Endodermal cell (in vitro differentiated cells): Measurements from ENCODE around the gene RNF150. TPM values are rescaled to one million over a fixed set of nuclear protein-coding genes. Genes with fewer than 3 reads are reported as not detected.

Experiments used
- DNase-seq: peaks from one replicate; pipeline ENCODE4 v3.0.0-alpha.2; 2017
- H3K27ac ChIP-seq: 2 replicates; pipeline ENCODE4 v1.5.1; 2013; ENCODE audit warnings: mild to moderate bottlenecking, low read depth, low read length, moderate library complexity
- H3K27me3 ChIP-seq: 2 replicates; pipeline ENCODE4 v1.6.1; 2013; ENCODE audit warnings: mild to moderate bottlenecking, low read length, moderate library complexity; ENCODE audit not compliant: insufficient read depth, control insufficient read depth, poor library complexity, severe bottlenecking
- H3K36me3 ChIP-seq: 2 replicates; pipeline ENCODE4 v1.7.0; 2013; ENCODE audit warnings: mild to moderate bottlenecking, low read length, moderate library complexity; ENCODE audit not compliant: control insufficient read depth, insufficient read depth
- H3K4me1 ChIP-seq: one replicate; pipeline ENCODE4 v1.7.0; 2013; ENCODE audit warnings: low read length; ENCODE audit not compliant: control insufficient read depth, insufficient read depth
- H3K4me3 ChIP-seq: 2 replicates; pipeline ENCODE4 v1.5.1; 2013; ENCODE audit warnings: mild to moderate bottlenecking, low read length, moderate library complexity
- H3K9ac ChIP-seq: 2 replicates; pipeline ENCODE4 v1.6.1; 2013; ENCODE audit warnings: mild to moderate bottlenecking, low read length, moderate library complexity; ENCODE audit not compliant: poor library complexity, severe bottlenecking; ENCODE audit errors: extremely low read depth
- H3K9me3 ChIP-seq: 2 replicates; pipeline ENCODE4 v1.6.1; 2013; ENCODE audit warnings: mild to moderate bottlenecking, low read length, moderate library complexity; ENCODE audit not compliant: control insufficient read depth
- H3K27ac Mint-ChIP-seq: 2 replicates; pipeline ENCODE4 v1.8.0; 2020; ENCODE audit warnings: mixed read lengths
- H3K27me3 Mint-ChIP-seq: 2 replicates; pipeline ENCODE4 v1.8.0; 2021; ENCODE audit warnings: mild to moderate bottlenecking, mixed read lengths; ENCODE audit not compliant: insufficient read depth
- H3K36me3 Mint-ChIP-seq: 2 replicates; pipeline ENCODE4 v1.8.0; 2020; ENCODE audit warnings: low read depth, mixed read lengths
- H3K4me1 Mint-ChIP-seq: 2 replicates; pipeline ENCODE4 v1.8.0; 2020; ENCODE audit warnings: mixed read lengths
- H3K4me3 Mint-ChIP-seq: 2 replicates; pipeline ENCODE4 v1.8.0; 2020; ENCODE audit warnings: mild to moderate bottlenecking, moderate library complexity, mixed read lengths
- H3K9me3 Mint-ChIP-seq: 2 replicates; pipeline ENCODE4 v1.8.0; 2020; ENCODE audit warnings: mild to moderate bottlenecking, mixed read lengths
- whole genome bisulfite sequencing, 2 experiments: methylation state at CpG; one replicate each; pipeline versions ENCODE4 v1.1.5 to v1.1.7; 2013; ENCODE audit warnings: missing lambda C conversion rate in 2 of 2, mixed read lengths in 1 of 2; ENCODE audit not compliant: insufficient coverage in 1 of 2, insufficient read length in 1 of 2; 5-methylcytosine and 5-hydroxymethylcytosine counted together
- total RNA-seq, 2 donors: library from RNA; stranded (reverse); fragmentation: NEBNext Ultra II Directional in 1 of 2; extraction: Animal tissue kit (Norgen Biotek cat#: 25700) in 1 of 2; gene quantifications; 2 replicates in 1 of 2; 3 replicates in 1 of 2; pipeline ENCODE4 v1.2.1, GENCODE V29; 2021
- TF ChIP-seq, protein P1 (sequence below): fragments of 200-600 bp; sonication (generic); conservative IDR thresholded peaks from 2 replicates; pipeline ENCODE4 v1.5.0; 2021; ENCODE audit warnings: antibody characterized with exemption, mild to moderate bottlenecking

The RNF150 gene
- total RNA-seq, 2 donors from 2014 or later = 8.2 to 10.4 TPM

GRCh38 chr4:140930557-140930956 lies 202.7 kb downstream of the RNF150 start:
- WGBS, 2 experiments = 92 to 94% methylated on average over 7 of the region's 7 CpGs

DNA sequence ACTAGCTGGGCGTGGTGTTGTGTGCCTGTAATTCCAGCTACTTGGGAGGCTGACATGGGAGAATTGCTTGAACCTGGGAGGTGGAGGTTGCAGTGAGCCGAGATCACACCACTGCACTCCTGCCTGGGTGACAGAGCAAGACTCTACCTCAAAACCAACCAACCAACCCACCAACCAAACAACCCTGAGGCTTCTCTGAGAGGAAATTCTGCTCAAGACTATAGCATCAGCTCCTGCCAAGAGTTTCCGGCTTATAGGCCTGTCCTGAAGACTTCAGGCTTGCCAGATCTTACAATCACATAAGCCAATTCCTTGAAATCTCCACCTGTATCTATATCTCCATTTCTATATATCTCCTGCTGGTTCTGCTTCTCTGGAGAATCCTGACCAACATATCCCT lies 203.3 kb downstream of the RNF150 start:
- no peak overlapping the region for H3K27ac Mint-ChIP-seq
- H3K9me3 Mint-ChIP-seq = no peaks in the 10 kb centered on the region
- DNase-seq = no peak
- H3K9ac ChIP-seq = no peak overlapping the region
- H3K9me3 ChIP-seq = peaks cover 4% of the 10 kb centered on the region
- no peaks in the 10 kb centered on the region for H3K4me1 ChIP-seq
- no peak overlapping the region for H3K4me3 Mint-ChIP-seq
- H3K27me3 ChIP-seq = peaks cover 7% of the 10 kb centered on the region
- 90 to 94% methylated on average over 2 to 3 of the region's 3 CpGs for WGBS, 2 experiments
- H3K4me1 Mint-ChIP-seq = peaks cover 9% of the 10 kb centered on the region
- TF ChIP-seq, protein P1, sequence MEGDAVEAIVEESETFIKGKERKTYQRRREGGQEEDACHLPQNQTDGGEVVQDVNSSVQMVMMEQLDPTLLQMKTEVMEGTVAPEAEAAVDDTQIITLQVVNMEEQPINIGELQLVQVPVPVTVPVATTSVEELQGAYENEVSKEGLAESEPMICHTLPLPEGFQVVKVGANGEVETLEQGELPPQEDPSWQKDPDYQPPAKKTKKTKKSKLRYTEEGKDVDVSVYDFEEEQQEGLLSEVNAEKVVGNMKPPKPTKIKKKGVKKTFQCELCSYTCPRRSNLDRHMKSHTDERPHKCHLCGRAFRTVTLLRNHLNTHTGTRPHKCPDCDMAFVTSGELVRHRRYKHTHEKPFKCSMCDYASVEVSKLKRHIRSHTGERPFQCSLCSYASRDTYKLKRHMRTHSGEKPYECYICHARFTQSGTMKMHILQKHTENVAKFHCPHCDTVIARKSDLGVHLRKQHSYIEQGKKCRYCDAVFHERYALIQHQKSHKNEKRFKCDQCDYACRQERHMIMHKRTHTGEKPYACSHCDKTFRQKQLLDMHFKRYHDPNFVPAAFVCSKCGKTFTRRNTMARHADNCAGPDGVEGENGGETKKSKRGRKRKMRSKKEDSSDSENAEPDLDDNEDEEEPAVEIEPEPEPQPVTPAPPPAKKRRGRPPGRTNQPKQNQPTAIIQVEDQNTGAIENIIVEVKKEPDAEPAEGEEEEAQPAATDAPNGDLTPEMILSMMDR = no peak
- H3K36me3 ChIP-seq = no peaks in the 10 kb centered on the region
- H3K27me3 Mint-ChIP-seq = no peaks in the 10 kb centered on the region
- H3K4me3 ChIP-seq = no peak overlapping the region
- H3K27ac ChIP-seq = no peak overlapping the region
- H3K36me3 Mint-ChIP-seq = no peaks in the 10 kb centered on the region

More at GRCh38 chr4:140930557-140930956, 202.7 kb downstream of the RNF150 start:
- TF ChIP-seq, protein P1 = no peak
- Mint-ChIP-seq H3K9me3 (no peaks in the 10 kb centered on the region), H3K27ac (no peak overlapping the region), H3K4me1 (peaks cover 9% of the 10 kb centered on the region), H3K27me3 (no peaks in the 10 kb centered on the region), H3K4me3 (no peak overlapping the region), H3K36me3 (no peaks in the 10 kb centered on the region)
- Histone ChIP-seq H3K27ac (no peak overlapping the region), H3K27me3 (peaks cover 12% of the 10 kb centered on the region), H3K4me3 (no peak overlapping the region), H3K9ac (no peak overlapping the region), H3K9me3 (peaks cover 4% of the 10 kb centered on the region), H3K4me1 (no peaks in the 10 kb centered on the region), H3K36me3 (no peaks in the 10 kb centered on the region)
- no peak for DNase-seq

- H3K9ac ChIP-seq = no peak overlapping the region
- no peak overlapping the region for H3K4me3 ChIP-seq
- no peaks in the 10 kb centered on the region for H3K27me3 ChIP-seq
- H3K4me1 Mint-ChIP-seq = peaks cover 9% of the 10 kb centered on the region
- no peak for DNase-seq
- TF ChIP-seq, protein P1 = no peak
- WGBS, 2 experiments = 50 to 65% methylated on average over 2 to 3 of the region's 3 CpGs
- H3K27ac Mint-ChIP-seq = no peak overlapping the region
- no peak overlapping the region for H3K4me3 Mint-ChIP-seq
- no peaks in the 10 kb centered on the region for H3K9me3 Mint-ChIP-seq
- no peaks in the 10 kb centered on the region for H3K27me3 Mint-ChIP-seq
- H3K4me1 ChIP-seq = no peaks in the 10 kb centered on the region
- no peaks in the 10 kb centered on the region for H3K36me3 ChIP-seq
- peaks cover 4% of the 10 kb centered on the region for H3K9me3 ChIP-seq
- no peaks in the 10 kb centered on the region for H3K36me3 Mint-ChIP-seq
- H3K27ac ChIP-seq = no peak overlapping the region
Measured at GRCh38 chr4:140928880-140929279, 204.4 kb downstream of the RNF150 start.
